HL-60 (cell line): Measurements from ENCODE around the gene GDPD4.

Experiments
- GABPA ChIP-seq: IDR thresholded peaks from 2 replicates; pipeline ENCODE4 v1.6.1; 2012; ENCODE audit warnings: low read depth
- POLR2AphosphoS5 ChIP-seq: IDR thresholded peaks from 2 replicates; pipeline ENCODE4 v1.6.1; 2012; ENCODE audit warnings: low read depth
- REST ChIP-seq: IDR thresholded peaks from 2 replicates; pipeline ENCODE4 v1.6.1; 2012; ENCODE audit warnings: low read depth; ENCODE audit not compliant: insufficient replicate concordance
- TF ChIP-seq, protein P1 (sequence below): IDR thresholded peaks from one replicate; pipeline ENCODE4 v1.5.1; 2011; ENCODE audit warnings: low read length, control low read depth, inconsistent platforms; ENCODE audit not compliant: insufficient read depth

DNA sequence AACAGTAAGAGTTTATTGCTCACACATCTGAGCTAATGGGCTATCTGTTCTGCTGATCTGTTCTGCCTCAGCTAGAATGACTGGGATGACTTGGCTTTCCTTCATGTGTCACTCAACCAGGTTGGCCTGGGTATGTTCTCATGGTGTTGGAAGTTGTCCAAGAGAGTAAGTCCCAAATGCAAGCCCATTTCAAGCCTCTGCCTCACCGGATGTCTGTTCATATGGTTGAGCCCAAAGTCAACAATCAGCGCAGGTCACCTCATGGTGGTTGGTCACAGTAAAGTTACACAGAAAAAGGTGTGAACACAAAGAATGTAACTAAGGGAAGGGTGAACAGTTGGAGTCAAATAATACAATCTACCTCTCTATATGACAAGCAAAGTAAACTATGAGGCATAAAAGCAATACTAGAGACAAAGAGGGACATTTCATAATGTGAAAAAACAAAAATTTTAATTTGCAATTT, 1.9 kb downstream of the GDPD4 start:
- no peak for TF ChIP-seq REST
- TF ChIP-seq, protein P1, sequence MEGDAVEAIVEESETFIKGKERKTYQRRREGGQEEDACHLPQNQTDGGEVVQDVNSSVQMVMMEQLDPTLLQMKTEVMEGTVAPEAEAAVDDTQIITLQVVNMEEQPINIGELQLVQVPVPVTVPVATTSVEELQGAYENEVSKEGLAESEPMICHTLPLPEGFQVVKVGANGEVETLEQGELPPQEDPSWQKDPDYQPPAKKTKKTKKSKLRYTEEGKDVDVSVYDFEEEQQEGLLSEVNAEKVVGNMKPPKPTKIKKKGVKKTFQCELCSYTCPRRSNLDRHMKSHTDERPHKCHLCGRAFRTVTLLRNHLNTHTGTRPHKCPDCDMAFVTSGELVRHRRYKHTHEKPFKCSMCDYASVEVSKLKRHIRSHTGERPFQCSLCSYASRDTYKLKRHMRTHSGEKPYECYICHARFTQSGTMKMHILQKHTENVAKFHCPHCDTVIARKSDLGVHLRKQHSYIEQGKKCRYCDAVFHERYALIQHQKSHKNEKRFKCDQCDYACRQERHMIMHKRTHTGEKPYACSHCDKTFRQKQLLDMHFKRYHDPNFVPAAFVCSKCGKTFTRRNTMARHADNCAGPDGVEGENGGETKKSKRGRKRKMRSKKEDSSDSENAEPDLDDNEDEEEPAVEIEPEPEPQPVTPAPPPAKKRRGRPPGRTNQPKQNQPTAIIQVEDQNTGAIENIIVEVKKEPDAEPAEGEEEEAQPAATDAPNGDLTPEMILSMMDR = no peak
- no peak for TF ChIP-seq POLR2AphosphoS5
- no peak for TF ChIP-seq GABPA
